Measurements from ENCODE around the gene TMF1. TPM values are rescaled to one million over a fixed set of nuclear protein-coding genes. Genes with fewer than 3 reads are reported as not detected.

Gene TMF1
- total and polyA plus RNA-seq, 12 donors: 6.9 to 41.9 (median 27.3) TPM

DNA sequence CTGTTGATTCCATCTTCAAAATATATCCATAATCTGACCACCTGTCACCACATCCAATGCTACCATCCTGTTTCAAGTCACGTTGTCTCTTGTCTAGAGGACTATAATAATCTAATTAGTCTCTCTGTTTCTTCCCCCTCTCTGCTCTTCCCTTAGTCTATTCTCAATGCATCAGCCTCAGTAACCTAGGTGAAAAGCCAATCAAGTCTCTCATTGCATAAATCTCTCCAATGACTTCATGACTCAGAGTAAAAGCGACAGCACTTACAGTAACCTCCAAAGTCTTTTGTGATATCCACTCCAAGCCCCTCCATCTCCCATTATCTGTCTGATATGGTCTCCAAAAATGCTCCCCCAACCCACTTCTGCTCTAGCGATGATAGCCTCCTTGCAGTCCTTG, 20.8 kb upstream of the TMF1 start:
- intact Hi-C loops (cut with DNase I): no loop called here
- H3K4me3 ChIP-seq: no peak overlapping the region
- H3K36me3 ChIP-seq (replicated peaks in 1 of 2): peaks cover 0 to 6% of the 10 kb centered on the region in 2 donors
- DNase-seq: no peak
- no peak for TF ChIP-seq POLR2A (IDR thresholded peaks at IDR 0.05)
- TF ChIP-seq, protein P1, sequence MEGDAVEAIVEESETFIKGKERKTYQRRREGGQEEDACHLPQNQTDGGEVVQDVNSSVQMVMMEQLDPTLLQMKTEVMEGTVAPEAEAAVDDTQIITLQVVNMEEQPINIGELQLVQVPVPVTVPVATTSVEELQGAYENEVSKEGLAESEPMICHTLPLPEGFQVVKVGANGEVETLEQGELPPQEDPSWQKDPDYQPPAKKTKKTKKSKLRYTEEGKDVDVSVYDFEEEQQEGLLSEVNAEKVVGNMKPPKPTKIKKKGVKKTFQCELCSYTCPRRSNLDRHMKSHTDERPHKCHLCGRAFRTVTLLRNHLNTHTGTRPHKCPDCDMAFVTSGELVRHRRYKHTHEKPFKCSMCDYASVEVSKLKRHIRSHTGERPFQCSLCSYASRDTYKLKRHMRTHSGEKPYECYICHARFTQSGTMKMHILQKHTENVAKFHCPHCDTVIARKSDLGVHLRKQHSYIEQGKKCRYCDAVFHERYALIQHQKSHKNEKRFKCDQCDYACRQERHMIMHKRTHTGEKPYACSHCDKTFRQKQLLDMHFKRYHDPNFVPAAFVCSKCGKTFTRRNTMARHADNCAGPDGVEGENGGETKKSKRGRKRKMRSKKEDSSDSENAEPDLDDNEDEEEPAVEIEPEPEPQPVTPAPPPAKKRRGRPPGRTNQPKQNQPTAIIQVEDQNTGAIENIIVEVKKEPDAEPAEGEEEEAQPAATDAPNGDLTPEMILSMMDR (IDR thresholded peaks at IDR 0.05): no peak
- H3K4me1 ChIP-seq (replicated peaks in 1 of 2): peaks cover 0 to 9% of the 10 kb centered on the region in 2 donors
- H3K27me3 ChIP-seq: no peaks in the 10 kb centered on the region
- H3K27ac ChIP-seq: no peak overlapping the region
- WGBS, 4 donors: 91 to 98% (median 93%) methylated on average over 3 of the region's 3 CpGs
- H3K9me3 ChIP-seq (replicated peaks in 1 of 3): no peaks in the 10 kb centered on the region

DNA sequence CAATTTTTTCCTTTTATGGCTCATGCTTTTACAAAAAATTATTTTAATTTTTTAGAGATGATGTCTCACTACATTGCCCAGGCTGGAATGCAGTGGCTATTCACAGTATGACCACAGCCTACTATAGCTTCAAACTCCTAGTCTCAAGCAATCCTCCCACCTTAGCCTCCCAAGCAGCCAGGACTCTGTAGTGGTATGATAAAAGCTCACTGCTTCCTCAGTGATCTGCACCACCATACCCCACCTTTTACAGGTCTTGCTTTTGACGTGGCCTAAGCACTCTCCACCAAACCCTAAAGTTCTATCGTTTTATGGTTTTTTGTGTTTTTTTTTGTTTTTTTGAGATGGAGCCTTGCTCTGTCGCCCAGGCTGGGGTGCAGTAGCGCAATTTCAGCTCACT, 14.0 kb upstream of the TMF1 start:
- Histone ChIP-seq H3K4me3 (no peak overlapping the region), H3K9me3 (replicated peaks in 1 of 3) (no peaks in the 10 kb centered on the region), H3K27me3 (no peaks in the 10 kb centered on the region), H3K27ac (no peak overlapping the region), H3K4me1 (replicated peaks in 1 of 2) (no peaks in the 10 kb centered on the region), H3K36me3 (replicated peaks in 1 of 2) (peaks cover 0 to 19% of the 10 kb centered on the region in 2 donors)
- intact Hi-C loops (cut with DNase I): no loop called here
- no peak for TF ChIP-seq POLR2A (IDR thresholded peaks at IDR 0.05)
- TF ChIP-seq, protein P1 (IDR thresholded peaks at IDR 0.05): no peak
- no peak for DNase-seq
- 71 to 78% (median 72%) methylated on average over 4 of the region's 4 CpGs for WGBS, 4 donors

DNA sequence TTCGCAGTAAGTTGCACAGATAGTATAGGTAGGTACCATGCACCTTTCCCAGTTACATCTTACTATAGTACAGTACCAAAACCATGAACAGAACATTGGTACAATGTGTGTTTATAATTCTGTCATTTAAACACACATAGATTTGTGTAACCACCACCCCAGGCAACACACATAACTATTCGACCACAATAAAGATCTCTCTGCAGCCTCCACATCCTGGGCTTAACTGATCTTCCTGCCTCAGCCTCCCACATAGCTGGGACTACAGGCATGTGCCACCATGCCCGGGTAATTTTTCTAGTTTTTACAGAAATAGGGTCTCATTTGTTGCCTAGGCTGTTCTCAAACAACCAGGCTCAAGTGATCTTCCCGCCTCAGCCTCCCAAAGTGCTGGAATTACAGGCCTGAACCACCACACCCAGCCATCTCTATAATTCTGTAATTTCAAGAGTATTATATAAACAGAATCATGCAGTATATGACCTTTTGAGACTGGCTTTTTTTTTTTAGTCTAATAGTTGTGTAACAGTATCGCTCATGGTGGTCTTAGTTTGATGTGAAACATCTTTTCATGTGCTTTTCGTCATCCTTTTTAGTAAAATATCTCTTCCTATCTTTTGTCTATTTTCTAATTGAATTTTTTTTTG, 13.3 kb upstream of the TMF1 start:
- Histone ChIP-seq H3K27me3 (no peaks in the 10 kb centered on the region), H3K4me1 (replicated peaks in 1 of 2) (no peaks in the 10 kb centered on the region), H3K9me3 (replicated peaks in 1 of 3) (no peaks in the 10 kb centered on the region), H3K27ac (no peak overlapping the region), H3K4me3 (no peak overlapping the region), H3K36me3 (replicated peaks in 1 of 2) (peaks cover 0 to 26% of the 10 kb centered on the region in 2 donors)
- intact Hi-C loops (cut with DNase I): no loop called here
- 94 to 98% (median 97%) methylated on average over 6 of the region's 6 CpGs for WGBS, 4 donors
- no peak for TF ChIP-seq POLR2A (IDR thresholded peaks at IDR 0.05)
- TF ChIP-seq, protein P1 (IDR thresholded peaks at IDR 0.05): no peak
- DNase-seq: no peak

DNA sequence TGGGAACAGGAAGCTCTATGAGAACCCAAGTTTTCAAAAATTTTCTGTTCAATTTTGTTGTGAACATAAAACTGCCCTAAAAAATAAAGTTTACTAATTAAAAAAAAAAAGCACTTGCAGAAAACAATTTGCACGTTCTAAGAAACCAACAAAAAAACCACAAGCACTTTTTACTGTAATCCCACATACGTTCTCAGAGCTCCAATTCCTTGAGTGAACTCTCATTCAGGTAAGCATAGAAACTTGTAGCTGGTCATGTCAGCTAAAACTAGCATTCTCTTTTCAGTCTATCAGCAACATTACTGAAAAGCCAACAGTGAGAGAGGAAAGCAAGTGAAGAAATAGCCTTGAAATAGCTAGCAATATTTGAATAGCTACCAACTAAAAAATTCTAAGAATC, 11.5 kb upstream of the TMF1 start:
- Histone ChIP-seq H3K27me3 (no peaks in the 10 kb centered on the region), H3K4me3 (no peak overlapping the region), H3K27ac (no peak overlapping the region), H3K36me3 (replicated peaks in 1 of 2) (peaks cover 0 to 42% of the 10 kb centered on the region in 2 donors), H3K9me3 (replicated peaks in 1 of 3) (no peaks in the 10 kb centered on the region), H3K4me1 (replicated peaks in 1 of 2) (no peaks in the 10 kb centered on the region)
- TF ChIP-seq POLR2A (IDR thresholded peaks at IDR 0.05): no peak
- TF ChIP-seq, protein P1 (IDR thresholded peaks at IDR 0.05): no peak
- WGBS, 4 donors: 72 to 85% (median 84%) methylated on average over 2 of the region's 2 CpGs
- DNase-seq: no peak
- intact Hi-C loops (cut with DNase I): no loop called here

Data from adrenal gland (tissue), 12 donors.